A549 (cell line): Measurements from ENCODE around the gene GLTPD2.

Experiments
- CHD2 ChIP-seq: fragments of 150-350 bp; IDR thresholded peaks from 2 replicates; pipeline ENCODE4 v1.6.1; 2014; ENCODE audit warnings: low read length; ENCODE audit not compliant: partially characterized antibody
- CHD4 ChIP-seq: fragments of 200-600 bp; sonication (generic); IDR thresholded peaks from 2 replicates; pipeline ENCODE4 v1.6.1; 2016; ENCODE audit warnings: antibody characterized with exemption, mild to moderate bottlenecking, borderline replicate concordance
- EP300 ChIP-seq, 2 experiments: fragments of >200 bp; sonication (Bioruptor Twin); formaldehyde crosslinking; IDR thresholded peaks; 2 replicates in 1 of 2; 3 replicates in 1 of 2; pipeline ENCODE4 v1.6.1; 2016 to 2017
- FOSL2 ChIP-seq, 2 experiments: fragments of 450-650 bp in 1 of 2; fragments of >200 bp in 1 of 2; sonication (Bioruptor Twin) in 1 of 2; formaldehyde crosslinking; IDR thresholded peaks; 2 replicates each; pipeline versions ENCODE4 v1.5.0 to v1.6.1; 2016 to 2020; ENCODE audit warnings: mild to moderate bottlenecking in 1 of 2, moderate library complexity in 1 of 2
- KDM1A ChIP-seq: fragments of 200-600 bp; sonication (generic); IDR thresholded peaks from 2 replicates; pipeline ENCODE4 v1.6.1; 2016; ENCODE audit warnings: low read depth, mild to moderate bottlenecking
- NFE2L2 ChIP-seq: fragments of 150-350 bp; conservative IDR thresholded peaks from 2 replicates; pipeline ENCODE4 v1.6.1; 2014; ENCODE audit warnings: low read length
- NR3C1 ChIP-seq: fragments of >200 bp; sonication (Bioruptor Twin); formaldehyde crosslinking; IDR thresholded peaks from 3 replicates; pipeline ENCODE4 v1.6.1; 2017
- PHF8 ChIP-seq: fragments of 200-600 bp; sonication (generic); IDR thresholded peaks from 2 replicates; pipeline ENCODE4 v1.6.1; 2016; ENCODE audit warnings: low read depth, mild to moderate bottlenecking, antibody characterized with exemption, moderate library complexity, borderline replicate concordance
- POLR2A ChIP-seq: IDR thresholded peaks from 2 replicates; pipeline ENCODE4 v1.6.1; 2012; ENCODE audit warnings: mild to moderate bottlenecking, low read length
- TP53 ChIP-seq: fragments of 250-450 bp; sonication (Bioruptor Pico); IDR thresholded peaks from 2 replicates; pipeline ENCODE4 v1.5.0; 2021; ENCODE audit warnings: mild to moderate bottlenecking, moderate library complexity
- TF ChIP-seq, protein P1 (sequence below): fragments of >200 bp; sonication (Bioruptor Twin); formaldehyde crosslinking; IDR thresholded peaks from 3 replicates; pipeline ENCODE4 v1.5.1; 2016

DNA sequence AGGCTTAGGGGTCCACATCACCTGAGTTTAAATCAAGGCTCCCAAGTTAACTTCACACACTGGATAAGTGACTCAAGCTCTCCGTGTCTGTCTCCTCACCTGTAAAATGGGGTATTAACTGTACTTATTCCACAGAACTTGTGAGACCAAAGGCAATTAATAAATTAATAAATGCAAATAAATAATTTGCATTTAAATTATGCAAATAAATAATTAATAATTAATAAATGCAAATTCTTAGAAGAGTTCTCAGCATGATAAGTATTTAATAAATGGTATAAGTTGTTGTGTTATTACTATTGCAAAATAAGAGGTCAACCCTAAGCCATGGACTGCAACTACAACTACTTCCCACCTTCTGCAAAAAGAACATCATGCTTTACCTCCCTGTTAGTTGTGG, 35.4 kb upstream of the GLTPD2 start:
- TF ChIP-seq TP53 (CRISPR knock-in tag) (no peak), CHD4 (no peak), NR3C1 (no peak), EP300 (IDR thresholded peaks at IDR 0.05) (no peak), NFE2L2 (no peak), PHF8 (no peak), FOSL2 (IDR thresholded peaks at IDR 0.05) (no peak), FOSL2 (CRISPR knock-in tag; IDR thresholded peaks at IDR 0.05) (no peak), POLR2A (no peak), CHD2 (no peak), KDM1A (no peak)
- TF ChIP-seq, protein P1, sequence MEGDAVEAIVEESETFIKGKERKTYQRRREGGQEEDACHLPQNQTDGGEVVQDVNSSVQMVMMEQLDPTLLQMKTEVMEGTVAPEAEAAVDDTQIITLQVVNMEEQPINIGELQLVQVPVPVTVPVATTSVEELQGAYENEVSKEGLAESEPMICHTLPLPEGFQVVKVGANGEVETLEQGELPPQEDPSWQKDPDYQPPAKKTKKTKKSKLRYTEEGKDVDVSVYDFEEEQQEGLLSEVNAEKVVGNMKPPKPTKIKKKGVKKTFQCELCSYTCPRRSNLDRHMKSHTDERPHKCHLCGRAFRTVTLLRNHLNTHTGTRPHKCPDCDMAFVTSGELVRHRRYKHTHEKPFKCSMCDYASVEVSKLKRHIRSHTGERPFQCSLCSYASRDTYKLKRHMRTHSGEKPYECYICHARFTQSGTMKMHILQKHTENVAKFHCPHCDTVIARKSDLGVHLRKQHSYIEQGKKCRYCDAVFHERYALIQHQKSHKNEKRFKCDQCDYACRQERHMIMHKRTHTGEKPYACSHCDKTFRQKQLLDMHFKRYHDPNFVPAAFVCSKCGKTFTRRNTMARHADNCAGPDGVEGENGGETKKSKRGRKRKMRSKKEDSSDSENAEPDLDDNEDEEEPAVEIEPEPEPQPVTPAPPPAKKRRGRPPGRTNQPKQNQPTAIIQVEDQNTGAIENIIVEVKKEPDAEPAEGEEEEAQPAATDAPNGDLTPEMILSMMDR: no peak
